ENCODE measurements around the gene C1orf174.
A peak's percentile ranks its signal among the peaks of the same experiment; 100 is the strongest.

Gene C1orf174

GRCh38 chr1:3925256-3925655, 25.2 kb upstream of the C1orf174 start:
- H3K4me3 ChIP-seq (ENCODE audit: control insufficient read depth, low read depth, low read length), result no peak overlapping the region
- TF ChIP-seq, protein P1, sequence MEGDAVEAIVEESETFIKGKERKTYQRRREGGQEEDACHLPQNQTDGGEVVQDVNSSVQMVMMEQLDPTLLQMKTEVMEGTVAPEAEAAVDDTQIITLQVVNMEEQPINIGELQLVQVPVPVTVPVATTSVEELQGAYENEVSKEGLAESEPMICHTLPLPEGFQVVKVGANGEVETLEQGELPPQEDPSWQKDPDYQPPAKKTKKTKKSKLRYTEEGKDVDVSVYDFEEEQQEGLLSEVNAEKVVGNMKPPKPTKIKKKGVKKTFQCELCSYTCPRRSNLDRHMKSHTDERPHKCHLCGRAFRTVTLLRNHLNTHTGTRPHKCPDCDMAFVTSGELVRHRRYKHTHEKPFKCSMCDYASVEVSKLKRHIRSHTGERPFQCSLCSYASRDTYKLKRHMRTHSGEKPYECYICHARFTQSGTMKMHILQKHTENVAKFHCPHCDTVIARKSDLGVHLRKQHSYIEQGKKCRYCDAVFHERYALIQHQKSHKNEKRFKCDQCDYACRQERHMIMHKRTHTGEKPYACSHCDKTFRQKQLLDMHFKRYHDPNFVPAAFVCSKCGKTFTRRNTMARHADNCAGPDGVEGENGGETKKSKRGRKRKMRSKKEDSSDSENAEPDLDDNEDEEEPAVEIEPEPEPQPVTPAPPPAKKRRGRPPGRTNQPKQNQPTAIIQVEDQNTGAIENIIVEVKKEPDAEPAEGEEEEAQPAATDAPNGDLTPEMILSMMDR (conservative IDR thresholded peaks at IDR 0.05; ENCODE audit: control insufficient read depth, insufficient read depth, low read depth, low read length), result no peak
- DNase-seq (ENCODE audit: low read depth), result no peak

DNA sequence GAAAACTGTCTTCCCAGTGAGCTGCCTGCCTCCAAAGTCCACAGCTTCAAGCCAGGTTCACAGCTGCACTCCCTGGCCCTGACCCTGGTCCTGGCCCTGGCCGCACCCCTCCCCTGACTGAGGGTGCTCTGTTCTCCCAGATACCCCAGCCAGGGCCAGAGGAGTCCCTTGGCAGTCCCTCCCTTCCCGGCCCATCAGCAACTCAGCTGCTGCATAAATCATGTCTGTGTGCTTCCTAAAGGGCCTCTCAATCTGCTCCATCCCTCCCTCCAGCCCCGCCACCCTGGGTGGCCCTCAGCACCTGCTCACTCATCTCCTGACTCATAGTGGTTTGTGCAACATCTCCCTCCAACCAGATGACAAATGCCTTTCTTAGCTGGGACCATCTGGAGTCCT, 24.8 kb upstream of the C1orf174 start:
- H3K4me3 ChIP-seq (ENCODE audit: control insufficient read depth, low read depth, low read length), result no peak overlapping the region
- TF ChIP-seq, protein P1 (conservative IDR thresholded peaks at IDR 0.05; ENCODE audit: control insufficient read depth, insufficient read depth, low read depth, low read length), result no peak
- peak; percentile 19 for DNase-seq (ENCODE audit: low read depth)

- TF ChIP-seq, protein P1 (conservative IDR thresholded peaks at IDR 0.05; ENCODE audit: control insufficient read depth, insufficient read depth, low read depth, low read length), result no peak
- no peak for DNase-seq (ENCODE audit: low read depth)
- H3K4me3 ChIP-seq (ENCODE audit: control insufficient read depth, low read depth, low read length), result no peak overlapping the region
Measured at GRCh38 chr1:3924186-3924824, 24.2 kb upstream of the C1orf174 start.

GRCh38 chr1:3923378-3924185, 23.5 kb upstream of the C1orf174 start:
- DNase-seq (ENCODE audit: low read depth), result no peak
- H3K4me3 ChIP-seq (ENCODE audit: control insufficient read depth, low read depth, low read length), result no peak overlapping the region
- TF ChIP-seq, protein P1 (conservative IDR thresholded peaks at IDR 0.05; ENCODE audit: control insufficient read depth, insufficient read depth, low read depth, low read length), result no peak

- DNase-seq (ENCODE audit: low read depth), result no peak
Measured at GRCh38 chr1:3922851-3923250, 22.8 kb upstream of the C1orf174 start.

DNA sequence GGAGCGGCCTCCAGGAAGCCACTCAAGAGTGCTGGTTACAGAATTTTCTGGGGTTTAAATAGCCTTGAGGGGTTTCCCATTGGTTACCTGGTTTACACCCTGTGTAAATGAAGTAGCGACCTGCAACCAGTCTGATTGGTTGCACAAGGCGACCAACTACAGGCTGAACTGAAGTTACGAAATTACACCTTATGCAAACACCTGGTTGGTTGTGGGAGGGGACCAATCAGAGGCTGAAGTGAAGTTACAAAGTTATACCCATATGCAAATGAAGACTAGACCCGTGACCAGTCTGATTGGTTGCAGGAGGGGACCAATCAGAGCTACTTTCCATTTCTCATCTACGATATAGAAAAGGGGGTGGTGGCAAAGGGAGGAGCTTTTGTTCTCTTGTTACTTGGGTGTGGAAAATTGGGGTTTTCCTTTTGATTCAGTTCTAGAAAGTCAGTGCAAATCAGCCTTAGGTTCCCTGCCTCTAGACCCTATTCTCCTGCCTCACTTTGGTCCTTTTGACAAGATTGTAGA, 22.2 kb upstream of the C1orf174 start:
- H3K4me3 ChIP-seq (ENCODE audit: control insufficient read depth, low read depth, low read length), result no peak overlapping the region
- no peak for DNase-seq (ENCODE audit: low read depth)
- TF ChIP-seq, protein P1 (conservative IDR thresholded peaks at IDR 0.05; ENCODE audit: control insufficient read depth, insufficient read depth, low read depth, low read length), result no peak

More at GRCh38 chr1:3922851-3923250, 22.8 kb upstream of the C1orf174 start:
- TF ChIP-seq, protein P1 (conservative IDR thresholded peaks at IDR 0.05; ENCODE audit: control insufficient read depth, insufficient read depth, low read depth, low read length), result no peak
- no peak overlapping the region for H3K4me3 ChIP-seq (ENCODE audit: control insufficient read depth, low read depth, low read length)
